H9 (cell line): ENCODE results near the gene THSD4. TPM values are rescaled to one million over a fixed set of nuclear protein-coding genes. Genes with fewer than 3 reads are reported as not detected.

Experiments used
- DNase-seq: peaks from one replicate; pipeline ENCODE4 v3.0.0-alpha.2; 2017
- H2AFZ ChIP-seq: one replicate; pipeline ENCODE4 v1.6.1; 2013; ENCODE audit warnings: mild to moderate bottlenecking, low read length, control low read depth, moderate library complexity
- H2AK5ac ChIP-seq: 2 replicates; pipeline ENCODE4 v1.6.1; 2013; ENCODE audit warnings: low read length, control low read depth, mixed read lengths; ENCODE audit not compliant: insufficient read length
- H2BK120ac ChIP-seq: one replicate; pipeline ENCODE4 v1.6.1; 2013; ENCODE audit warnings: low read depth, mild to moderate bottlenecking, low read length, control low read depth, inconsistent platforms; ENCODE audit not compliant: poor library complexity, severe bottlenecking
- H2BK12ac ChIP-seq: 2 replicates; pipeline ENCODE4 v1.6.1; 2013; ENCODE audit warnings: low read length, control low read depth, mixed read lengths, low read depth; ENCODE audit not compliant: insufficient read length
- H2BK15ac ChIP-seq: 2 replicates; pipeline ENCODE4 v1.6.1; 2013; ENCODE audit warnings: low read depth, low read length, control low read depth
- H2BK20ac ChIP-seq: one replicate; pipeline ENCODE4 v1.6.1; 2013; ENCODE audit warnings: low read depth, mild to moderate bottlenecking, low read length, control low read depth, inconsistent platforms; ENCODE audit not compliant: poor library complexity, severe bottlenecking
- H2BK5ac ChIP-seq: 2 replicates; pipeline ENCODE4 v1.6.1; 2013; ENCODE audit warnings: low read length, control low read depth, mixed read lengths; ENCODE audit not compliant: insufficient read length
- H3K14ac ChIP-seq: 2 replicates; pipeline ENCODE4 v1.6.1; 2013; ENCODE audit warnings: low read length, control low read depth; ENCODE audit not compliant: insufficient read depth
- H3K18ac ChIP-seq: 2 replicates; pipeline ENCODE4 v1.6.1; 2013; ENCODE audit warnings: low read depth, mild to moderate bottlenecking, mixed read lengths, low read length, control low read depth; ENCODE audit not compliant: insufficient read length
- H3K23ac ChIP-seq: 2 replicates; pipeline ENCODE4 v1.6.1; 2013; ENCODE audit warnings: low read length, control low read depth, mixed read lengths, low read depth; ENCODE audit not compliant: insufficient read length
- H3K23me2 ChIP-seq: 2 replicates; pipeline ENCODE4 v1.6.1; 2013; ENCODE audit warnings: low read depth, mild to moderate bottlenecking, mixed read lengths, low read length, control low read depth; ENCODE audit not compliant: insufficient read length, poor library complexity, severe bottlenecking
- H3K27ac ChIP-seq: 2 replicates; pipeline ENCODE4 v1.5.1; 2013; ENCODE audit warnings: low read length, control low read depth, mixed read lengths, low read depth; ENCODE audit not compliant: insufficient read length
- H3K27me3 ChIP-seq: 2 replicates; pipeline ENCODE4 v1.6.1; 2013; ENCODE audit warnings: low read length, control low read depth, inconsistent platforms; ENCODE audit not compliant: insufficient read depth
- H3K4ac ChIP-seq: 2 replicates; pipeline ENCODE4 v1.6.1; 2013; ENCODE audit warnings: low read depth, mild to moderate bottlenecking, control low read depth, inconsistent platforms, low read length, moderate library complexity
- H3K4me1 ChIP-seq: 2 replicates; pipeline ENCODE4 v1.6.1; 2013; ENCODE audit warnings: low read length, control low read depth, inconsistent platforms; ENCODE audit not compliant: insufficient read depth
- H3K4me2 ChIP-seq: 2 replicates; pipeline ENCODE4 v1.6.1; 2013; ENCODE audit warnings: low read length, control low read depth, mixed read lengths; ENCODE audit not compliant: insufficient read length, insufficient read depth
- H3K56ac ChIP-seq: 2 replicates; pipeline ENCODE4 v1.6.1; 2013; ENCODE audit warnings: low read depth, mild to moderate bottlenecking, mixed read lengths, low read length, control low read depth; ENCODE audit not compliant: insufficient read length
- H3K79me1 ChIP-seq: 2 replicates; pipeline ENCODE4 v1.6.1; 2013; ENCODE audit warnings: low read depth, mild to moderate bottlenecking, moderate library complexity, low read length, control low read depth, inconsistent platforms; ENCODE audit not compliant: insufficient read depth, poor library complexity, severe bottlenecking
- H3K79me2 ChIP-seq: 2 replicates; pipeline ENCODE4 v1.6.1; 2013; ENCODE audit warnings: low read length, control low read depth, inconsistent platforms; ENCODE audit not compliant: insufficient read depth
- H3K9ac ChIP-seq: 2 replicates; pipeline ENCODE4 v1.6.1; 2013; ENCODE audit warnings: low read length, control low read depth, mixed read lengths; ENCODE audit not compliant: insufficient read length; ENCODE audit errors: extremely low read depth
- H3K9me3 ChIP-seq: one replicate; pipeline ENCODE4 v1.6.1; 2013; ENCODE audit warnings: low read depth, low read length, inconsistent platforms; ENCODE audit not compliant: control insufficient read depth
- H3T11ph ChIP-seq: one replicate; pipeline ENCODE4 v1.6.1; 2013; ENCODE audit warnings: mild to moderate bottlenecking, low read length, control low read depth, inconsistent platforms
- H4K20me1 ChIP-seq: one replicate; pipeline ENCODE4 v1.6.1; 2013; ENCODE audit not compliant: control insufficient read depth, insufficient read length, insufficient read depth
- H4K5ac ChIP-seq: 2 replicates; pipeline ENCODE4 v1.6.1; 2013; ENCODE audit warnings: low read depth, mild to moderate bottlenecking, mixed read lengths, low read length, control low read depth; ENCODE audit not compliant: insufficient read length
- H4K8ac ChIP-seq: replicated peaks from 2 replicates; pipeline ENCODE4 v1.6.1; 2013; ENCODE audit warnings: low read length, control low read depth, mixed read lengths, low read depth; ENCODE audit not compliant: insufficient read length
- H4K91ac ChIP-seq: 2 replicates; pipeline ENCODE4 v1.6.1; 2013; ENCODE audit warnings: low read depth, mild to moderate bottlenecking, moderate library complexity, mixed read lengths, low read length, control low read depth; ENCODE audit not compliant: insufficient read length
- H3K27ac Mint-ChIP-seq, 3 experiments: 2 replicates in 2 of 3; 3 replicates in 1 of 3; pipeline ENCODE4 v1.8.0; 2020 to 2021; ENCODE audit warnings: mixed read lengths in 3 of 3, mild to moderate bottlenecking in 1 of 3, moderate library complexity in 1 of 3
- H3K27me3 Mint-ChIP-seq: 2 replicates; pipeline ENCODE4 v1.8.0; 2021; ENCODE audit warnings: low read depth, mild to moderate bottlenecking, moderate library complexity, mixed read lengths
- H3K36me3 Mint-ChIP-seq, 3 experiments: 2 replicates in 2 of 3; 3 replicates in 1 of 3; pipeline ENCODE4 v1.8.0; 2020 to 2021; ENCODE audit warnings: low read depth in 3 of 3, mixed read lengths in 3 of 3; ENCODE audit not compliant: insufficient read depth in 1 of 3
- H3K4me1 Mint-ChIP-seq, 2 experiments: 2 replicates each; pipeline ENCODE4 v1.8.0; 2020; ENCODE audit warnings: mixed read lengths in 2 of 2
- H3K4me3 Mint-ChIP-seq, 2 experiments: 2 replicates in 1 of 2; 3 replicates in 1 of 2; pipeline ENCODE4 v1.8.0; 2020 to 2021; ENCODE audit warnings: mild to moderate bottlenecking in 2 of 2, mixed read lengths in 2 of 2, moderate library complexity in 1 of 2
- H3K9me3 Mint-ChIP-seq, 2 experiments: 2 replicates in 1 of 2; 3 replicates in 1 of 2; pipeline ENCODE4 v1.8.0; 2020; ENCODE audit warnings: mild to moderate bottlenecking in 2 of 2, mixed read lengths in 2 of 2, moderate library complexity in 1 of 2
- CTCF ChIP-seq: fragments of 200-600 bp; sonication (generic); conservative IDR thresholded peaks from 3 replicates; pipeline ENCODE4 v1.8.0; 2021; ENCODE audit warnings: antibody characterized with exemption, mild to moderate bottlenecking
- WGBS: extraction: QIAGEN DNeasy Blood & Tissue Kit; methylation state at CpG from one replicate; pipeline ENCODE4 v1.1.7; 2013; ENCODE audit warnings: missing lambda C conversion rate, low lambda C conversion rate, mixed read lengths; ENCODE audit not compliant: insufficient read length; ENCODE audit errors: extremely low coverage; 5-methylcytosine and 5-hydroxymethylcytosine counted together
- total RNA-seq: library from RNA; stranded (reverse); gene quantifications from 2 replicates; pipeline ENCODE4 v1.2.1, GENCODE V29; 2021

THSD4 gene
- total RNA-seq, 1 experiment from 2014 or later: 5.5 TPM

DNA sequence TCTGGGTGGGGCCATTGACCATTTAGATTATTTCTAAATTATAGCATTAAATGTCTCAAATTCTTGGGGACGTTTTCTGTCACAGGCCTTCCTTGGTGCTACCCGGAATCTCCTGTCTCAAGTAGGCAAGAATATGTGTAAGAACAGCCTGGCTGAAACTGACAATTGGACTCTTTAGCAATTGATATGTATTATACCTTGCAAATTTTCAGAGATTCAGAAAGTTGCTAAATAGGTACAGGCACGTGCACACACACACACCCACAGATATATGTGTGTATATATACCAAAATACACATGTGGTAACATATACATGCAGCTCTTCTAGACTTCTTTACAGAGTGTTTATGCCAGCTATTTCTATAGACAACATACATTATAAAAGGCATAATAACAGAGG lies 481.9 kb downstream of the THSD4 start:
- no peak for TF ChIP-seq CTCF
- Histone ChIP-seq H3K4me1 (peaks cover 2% of the 10 kb centered on the region), H2BK120ac (no peak overlapping the region), H2BK5ac (no peak overlapping the region), H3K56ac (no peak overlapping the region), H3K79me2 (no peaks in the 10 kb centered on the region), H3K4ac (no peak overlapping the region), H3K9me3 (no peaks in the 10 kb centered on the region), H4K91ac (no peak overlapping the region), H2AFZ (no peak overlapping the region), H4K5ac (no peak overlapping the region), H2BK20ac (no peak overlapping the region), H4K20me1 (no peaks in the 10 kb centered on the region), H3K23ac (no peak overlapping the region), H4K8ac (no peak overlapping the region), H3K23me2 (no peaks in the 10 kb centered on the region), H3K14ac (no peak overlapping the region), H3K4me2 (no peak overlapping the region), H3K27ac (no peak overlapping the region), H2BK15ac (no peak overlapping the region), H2BK12ac (no peak overlapping the region), H3T11ph (no peak overlapping the region), H3K9ac (no peak overlapping the region), H2AK5ac (no peak overlapping the region), H3K79me1 (no peaks in the 10 kb centered on the region), H3K27me3 (no peaks in the 10 kb centered on the region), H3K18ac (no peak overlapping the region)
- no peak for DNase-seq
- peaks cover 4 to 17% (median 6%) of the 10 kb centered on the region in 3 experiments; a peak in 5 of 7 replicates for H3K36me3 Mint-ChIP-seq
- H3K4me1 Mint-ChIP-seq: peaks cover 22 to 27% of the 10 kb centered on the region in 2 experiments
- no peak overlapping the region; a peak in 1 of 7 replicates for H3K27ac Mint-ChIP-seq
- H3K4me3 Mint-ChIP-seq: no peak overlapping the region
- WGBS: no CpG with 5 or more reads among the region's 3 CpGs
- peaks cover 6 to 11% of the 10 kb centered on the region in 2 experiments; a peak in 4 of 5 replicates for H3K9me3 Mint-ChIP-seq
- no peaks in the 10 kb centered on the region for H3K27me3 Mint-ChIP-seq
